BLaER1 (cell line): ENCODE measurements around the gene DBNL.
A peak's percentile ranks its signal among the peaks of the same experiment; 100 is the strongest.

Experiments used
- H3K27ac ChIP-seq: shearing (Covaris generic); formaldehyde crosslinking; 2 replicates; pipeline ENCODE4 v1.8.1; 2022
- H3K27me3 ChIP-seq: shearing (Covaris generic); formaldehyde crosslinking; 2 replicates; pipeline ENCODE4 v1.8.1; 2022
- H3K36me3 ChIP-seq: shearing (Covaris generic); formaldehyde crosslinking; 2 replicates; pipeline ENCODE4 v1.8.1; 2022
- H3K4me1 ChIP-seq: shearing (Covaris generic); formaldehyde crosslinking; 2 replicates; pipeline ENCODE4 v1.8.1; 2022
- H3K4me2 ChIP-seq: shearing (Covaris generic); formaldehyde crosslinking; 2 replicates; pipeline ENCODE4 v1.8.1; 2022
- H3K4me3 ChIP-seq: shearing (Covaris generic); formaldehyde crosslinking; 2 replicates; pipeline ENCODE4 v1.8.1; 2022
- H3K9ac ChIP-seq: shearing (Covaris generic); formaldehyde crosslinking; 2 replicates; pipeline ENCODE4 v1.8.1; 2022
- H3K9me3 ChIP-seq: shearing (Covaris generic); formaldehyde crosslinking; 2 replicates; pipeline ENCODE4 v1.8.1; 2022
- H4K20me1 ChIP-seq: shearing (Covaris generic); formaldehyde crosslinking; 2 replicates; pipeline ENCODE4 v1.8.1; 2022
- Cebpa-rat ChIP-seq: shearing (Covaris generic); IDR thresholded peaks from 2 replicates; pipeline ENCODE4 v1.8.1; 2022

DBNL gene

GRCh38 chr7:44058759-44059218 is 14.3 kb downstream of the DBNL start:
- peaks cover 26% of the 10 kb centered on the region for H4K20me1 ChIP-seq
- H3K27ac ChIP-seq, result peak overlapping the region; percentile 87
- peaks cover 100% of the 10 kb centered on the region for H3K36me3 ChIP-seq
- no peak for TF ChIP-seq Cebpa-rat
- H3K9ac ChIP-seq, result peak overlapping the region; percentile 70
- no peaks in the 10 kb centered on the region for H3K9me3 ChIP-seq
- H3K27me3 ChIP-seq, result no peaks in the 10 kb centered on the region
- H3K4me1 ChIP-seq, result peaks cover 62% of the 10 kb centered on the region
- 0 out of 2 replicates have a peak overlapping the region, but pooled peaks have one; percentile 37 for H3K4me3 ChIP-seq
- H3K4me2 ChIP-seq, result peak overlapping the region; percentile 91

- peaks cover 62% of the 10 kb centered on the region for H3K4me1 ChIP-seq
- peak overlapping the region; percentile 87 for H3K27ac ChIP-seq
- peaks cover 26% of the 10 kb centered on the region for H4K20me1 ChIP-seq
- no peaks in the 10 kb centered on the region for H3K9me3 ChIP-seq
- peak overlapping the region; percentile 91 for H3K4me2 ChIP-seq
- H3K27me3 ChIP-seq, result no peaks in the 10 kb centered on the region
- peak overlapping the region; percentile 70 for H3K9ac ChIP-seq
- TF ChIP-seq Cebpa-rat, result no peak
- peak overlapping the region; percentile 37; the same call in 1 of the 2 replicates for H3K4me3 ChIP-seq
- peaks cover 100% of the 10 kb centered on the region for H3K36me3 ChIP-seq
These were observed 15.0 kb downstream of the DBNL start for GRCh38 chr7:44059219-44060090.

DNA sequence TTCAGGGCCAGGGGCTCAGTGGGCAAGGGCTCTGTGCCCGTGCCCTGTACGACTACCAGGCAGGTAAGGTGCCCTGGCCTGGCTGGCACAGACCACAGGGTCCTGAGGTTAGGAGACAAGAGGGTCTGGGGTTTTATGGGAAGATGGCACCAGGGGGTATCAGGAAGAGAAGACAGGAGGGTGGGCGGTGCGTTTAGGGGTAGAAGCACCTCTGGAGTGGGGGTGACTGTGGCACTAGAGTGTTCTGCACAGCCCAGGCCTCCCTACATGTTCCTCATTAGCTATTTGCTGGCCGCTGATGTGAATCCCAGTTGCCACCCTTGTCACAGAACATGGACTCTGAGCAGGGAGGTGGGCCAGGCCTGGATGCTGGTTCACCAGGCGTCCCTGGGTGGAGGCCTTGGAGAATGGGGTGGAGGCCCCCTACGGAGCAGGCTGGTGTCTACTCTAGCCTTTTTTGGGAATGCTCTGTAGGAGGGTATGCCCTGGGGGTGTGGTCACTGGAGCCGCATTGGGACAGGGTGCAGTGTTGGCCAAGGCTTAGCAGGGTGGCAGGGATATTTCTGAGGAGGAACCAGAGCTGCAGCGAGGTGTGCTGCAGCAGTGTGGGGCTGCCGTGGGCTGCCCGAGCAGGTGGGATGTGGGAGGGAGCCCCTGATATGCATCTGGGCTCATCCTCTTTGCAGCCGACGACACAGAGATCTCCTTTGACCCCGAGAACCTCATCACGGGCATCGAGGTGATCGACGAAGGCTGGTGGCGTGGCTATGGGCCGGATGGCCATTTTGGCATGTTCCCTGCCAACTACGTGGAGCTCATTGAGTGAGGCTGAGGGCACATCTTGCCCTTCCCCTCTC is 15.8 kb downstream of the DBNL start:
- Histone ChIP-seq H3K27me3 (no peaks in the 10 kb centered on the region), H3K4me3 (no peak overlapping the region; the same call in 1 of the 2 replicates), H3K4me1 (peaks cover 66% of the 10 kb centered on the region), H3K4me2 (peak overlapping the region; percentile 91), H3K9ac (peak overlapping the region; percentile 32; the same call in 1 of the 2 replicates), H3K36me3 (peaks cover 91% of the 10 kb centered on the region), H4K20me1 (peaks cover 26% of the 10 kb centered on the region), H3K9me3 (no peaks in the 10 kb centered on the region), H3K27ac (peak overlapping the region; percentile 87)
- TF ChIP-seq Cebpa-rat, result no peak

DNA sequence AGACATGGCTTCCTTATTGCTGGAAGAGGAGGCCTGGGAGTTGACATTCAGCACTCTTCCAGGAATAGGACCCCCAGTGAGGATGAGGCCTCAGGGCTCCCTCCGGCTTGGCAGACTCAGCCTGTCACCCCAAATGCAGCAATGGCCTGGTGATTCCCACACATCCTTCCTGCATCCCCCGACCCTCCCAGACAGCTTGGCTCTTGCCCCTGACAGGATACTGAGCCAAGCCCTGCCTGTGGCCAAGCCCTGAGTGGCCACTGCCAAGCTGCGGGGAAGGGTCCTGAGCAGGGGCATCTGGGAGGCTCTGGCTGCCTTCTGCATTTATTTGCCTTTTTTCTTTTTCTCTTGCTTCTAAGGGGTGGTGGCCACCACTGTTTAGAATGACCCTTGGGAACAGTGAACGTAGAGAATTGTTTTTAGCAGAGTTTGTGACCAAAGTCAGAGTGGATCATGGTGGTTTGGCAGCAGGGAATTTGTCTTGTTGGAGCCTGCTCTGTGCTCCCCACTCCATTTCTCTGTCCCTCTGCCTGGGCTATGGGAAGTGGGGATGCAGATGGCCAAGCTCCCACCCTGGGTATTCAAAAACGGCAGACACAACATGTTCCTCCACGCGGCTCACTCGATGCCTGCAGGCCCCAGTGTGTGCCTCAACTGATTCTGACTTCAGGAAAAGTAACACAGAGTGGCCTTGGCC is 16.6 kb downstream of the DBNL start:
- peaks cover 74% of the 10 kb centered on the region for H3K4me1 ChIP-seq
- no peak overlapping the region for H3K4me3 ChIP-seq
- no peaks in the 10 kb centered on the region for H3K27me3 ChIP-seq
- 0 out of 2 replicates have a peak overlapping the region, but pooled peaks have one; percentile 22 for H3K9ac ChIP-seq
- H3K36me3 ChIP-seq, result peaks cover 83% of the 10 kb centered on the region
- H3K4me2 ChIP-seq, result peak overlapping the region; percentile 91; the same call in 1 of the 2 replicates
- H3K9me3 ChIP-seq, result no peaks in the 10 kb centered on the region
- H3K27ac ChIP-seq, result peak overlapping the region; percentile 49
- no peak for TF ChIP-seq Cebpa-rat
- peaks cover 24% of the 10 kb centered on the region for H4K20me1 ChIP-seq

GRCh38 chr7:44061645-44062179 is 17.2 kb downstream of the DBNL start:
- Histone ChIP-seq H3K4me3 (no peak overlapping the region), H3K4me1 (peaks cover 78% of the 10 kb centered on the region), H3K27ac (peak overlapping the region; percentile 49), H3K36me3 (peaks cover 77% of the 10 kb centered on the region), H3K9ac (0 out of 2 replicates have a peak overlapping the region, but pooled peaks have one; percentile 22), H3K9me3 (no peaks in the 10 kb centered on the region), H3K4me2 (no peak overlapping the region), H3K27me3 (no peaks in the 10 kb centered on the region), H4K20me1 (peaks cover 18% of the 10 kb centered on the region)
- no peak for TF ChIP-seq Cebpa-rat

- no peak for TF ChIP-seq Cebpa-rat
- H3K9ac ChIP-seq, result no peak overlapping the region
- peak overlapping the region; percentile 49 for H3K27ac ChIP-seq
- H3K4me1 ChIP-seq, result peaks cover 71% of the 10 kb centered on the region
- peaks cover 71% of the 10 kb centered on the region for H3K36me3 ChIP-seq
- H3K9me3 ChIP-seq, result no peaks in the 10 kb centered on the region
- H3K4me2 ChIP-seq, result no peak overlapping the region
- no peak overlapping the region for H3K4me3 ChIP-seq
- H3K27me3 ChIP-seq, result no peaks in the 10 kb centered on the region
- peaks cover 11% of the 10 kb centered on the region for H4K20me1 ChIP-seq
These were observed 17.8 kb downstream of the DBNL start for GRCh38 chr7:44062180-44062902.

GRCh38 chr7:44062903-44063295 is 18.4 kb downstream of the DBNL start:
- Histone ChIP-seq H3K27ac (0 out of 2 replicates have a peak overlapping the region, but pooled peaks have one; percentile 49), H3K4me2 (no peak overlapping the region), H3K9me3 (no peaks in the 10 kb centered on the region), H3K4me3 (no peak overlapping the region), H4K20me1 (peaks cover 9% of the 10 kb centered on the region), H3K4me1 (peaks cover 66% of the 10 kb centered on the region), H3K9ac (no peak overlapping the region), H3K36me3 (peaks cover 65% of the 10 kb centered on the region), H3K27me3 (no peaks in the 10 kb centered on the region)
- TF ChIP-seq Cebpa-rat, result no peak

- peaks cover 9% of the 10 kb centered on the region; the same call in 1 of the 2 replicates for H4K20me1 ChIP-seq
- H3K36me3 ChIP-seq, result peaks cover 59% of the 10 kb centered on the region
- no peak for TF ChIP-seq Cebpa-rat
- H3K4me3 ChIP-seq, result no peak overlapping the region
- H3K27ac ChIP-seq, result 0 out of 2 replicates have a peak overlapping the region, but pooled peaks have one; percentile 22
- peaks cover 60% of the 10 kb centered on the region for H3K4me1 ChIP-seq
- H3K27me3 ChIP-seq, result no peaks in the 10 kb centered on the region
- H3K9me3 ChIP-seq, result no peaks in the 10 kb centered on the region
- no peak overlapping the region for H3K4me2 ChIP-seq
- H3K9ac ChIP-seq, result no peak overlapping the region
These were observed 19.0 kb downstream of the DBNL start for GRCh38 chr7:44063547-44063893.
